Metanephros (tissue), 1 donor: Measurements from ENCODE around the gene DNAJC25. TPM values are rescaled to one million over a fixed set of nuclear protein-coding genes. Genes with fewer than 3 reads are reported as not detected.

Source experiments
- total RNA-seq: library from RNA; depleted of rRNA; stranded (reverse); fragments of >200 nt; gene quantifications from one replicate; pipeline ENCODE4 v1.2.3, GENCODE V29; 2014

DNAJC25 gene
- total RNA-seq: 8.2 TPM

DNA sequence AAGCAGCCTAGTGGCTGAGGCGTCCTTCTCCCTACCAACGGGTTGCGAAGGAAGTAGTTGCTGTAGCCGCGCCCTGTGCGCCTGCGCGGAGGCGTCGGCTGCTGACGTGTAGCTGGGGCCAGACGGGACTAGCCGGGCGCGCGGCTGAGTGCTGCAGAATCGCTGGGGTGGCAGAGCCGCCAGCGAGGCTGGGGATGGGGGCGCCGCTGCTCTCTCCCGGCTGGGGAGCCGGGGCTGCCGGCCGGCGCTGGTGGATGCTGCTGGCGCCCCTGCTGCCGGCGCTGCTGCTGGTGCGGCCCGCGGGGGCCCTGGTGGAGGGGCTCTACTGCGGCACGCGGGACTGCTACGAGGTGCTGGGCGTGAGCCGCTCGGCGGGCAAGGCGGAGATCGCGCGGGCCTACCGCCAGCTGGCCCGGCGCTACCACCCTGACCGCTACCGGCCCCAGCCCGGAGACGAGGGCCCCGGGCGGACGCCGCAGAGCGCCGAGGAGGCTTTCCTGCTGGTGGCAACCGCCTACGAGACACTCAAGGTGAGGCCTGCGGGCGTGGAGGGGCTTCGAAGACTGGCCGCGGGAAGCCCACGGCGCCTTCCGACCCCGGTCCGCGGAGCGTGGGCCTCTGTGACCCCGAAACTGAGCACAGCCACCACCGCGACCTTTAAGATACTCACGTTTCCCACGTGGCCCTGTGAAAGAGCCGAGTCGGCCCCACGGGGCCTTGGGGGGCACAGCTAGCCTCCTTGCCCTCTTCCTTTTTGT, at the start of gene DNAJC25:
DNAJC25 (plus strand) TSS at position 121 of the 758 bp plus-strand sequence; CDS start at position 195, 74 bp downstream.

GRCh38 chr9:111599092-111599954, 31.8 kb upstream of the DNAJC25 start, which contains the start of gene PTGR1:
TSS of gene PTGR1 (minus strand) at chr9:111599647. CDS start at chr9:111597422, 2,225 bp downstream.

GRCh38 chr9:111661150-111661801, 30.1 kb downstream of the DNAJC25 start, which contains the start of gene GNG10:
TSS of gene GNG10 (plus strand) at chr9:111661605. CDS start at chr9:111661635, 30 bp downstream.

Other genes with a start within 250 kb of the DNAJC25 start
- gene ECPAS, start 147.0 kb upstream of the DNAJC25 start, total RNA-seq: 81.1 TPM
- gene ZNF483, start 106.2 kb upstream of the DNAJC25 start, total RNA-seq: 14.8 TPM
- 152 TPM for gene PTGR1, start 31.7 kb upstream of the DNAJC25 start, total RNA-seq
- gene GNG10, start 30.3 kb downstream of the DNAJC25 start, total RNA-seq: 34.9 TPM
- 1.2 TPM for gene SHOC1, start 163.6 kb downstream of the DNAJC25 start, total RNA-seq